Loucy (cell line): ENCODE data around the gene CLEC2D.
"Not testable (repeated sequence)": the region's sequence is repeated elsewhere in the genome, so short reads cannot be mapped to it uniquely, and the experiment has no call there.

Source experiments
- H2AFZ ChIP-seq: fragments of 200-600 bp; sonication (generic); 2 replicates; pipeline ENCODE4 v1.6.0; 2016; ENCODE audit warnings: antibody characterized with exemption, mild to moderate bottlenecking, low read length, moderate library complexity
- H3F3A ChIP-seq: fragments of 200-600 bp; 2 replicates; pipeline ENCODE4 v1.6.0; 2016; ENCODE audit warnings: antibody characterized with exemption, low read depth, mild to moderate bottlenecking
- H3K27me3 ChIP-seq: fragments of 200-600 bp; sonication (generic); 2 replicates; pipeline ENCODE4 v1.6.1; 2014; ENCODE audit warnings: low read length, mild to moderate bottlenecking; ENCODE audit not compliant: insufficient read depth, poor library complexity, severe bottlenecking
- H3K36me3 ChIP-seq: fragments of 200-600 bp; sonication (generic); 2 replicates; pipeline ENCODE4 v1.6.1; 2016; ENCODE audit warnings: low read length; ENCODE audit not compliant: insufficient read depth
- H3K4me1 ChIP-seq: fragments of 200-600 bp; sonication (generic); 2 replicates; pipeline ENCODE4 v1.5.1; 2014; ENCODE audit warnings: low read length, mild to moderate bottlenecking; ENCODE audit not compliant: insufficient read depth, poor library complexity, severe bottlenecking
- H3K4me2 ChIP-seq: fragments of 200-600 bp; sonication (generic); 2 replicates; pipeline ENCODE4 v1.6.0; 2014; ENCODE audit warnings: antibody characterized with exemption, low read length, low read depth, mild to moderate bottlenecking; ENCODE audit not compliant: poor library complexity, severe bottlenecking
- H3K4me3 ChIP-seq: fragments of 200-600 bp; sonication (generic); 2 replicates; pipeline ENCODE4 v1.5.1; 2014; ENCODE audit warnings: low read length, mild to moderate bottlenecking, mixed read lengths; ENCODE audit not compliant: poor library complexity, severe bottlenecking
- H3K79me2 ChIP-seq: fragments of 200-600 bp; sonication (generic); 2 replicates; pipeline ENCODE4 v1.6.1; 2014; ENCODE audit warnings: low read length; ENCODE audit not compliant: insufficient read depth
- H3K9ac ChIP-seq: fragments of 200-600 bp; sonication (generic); 2 replicates; pipeline ENCODE4 v1.6.0; 2014; ENCODE audit warnings: mild to moderate bottlenecking, low read depth, low read length, moderate library complexity; ENCODE audit not compliant: poor library complexity, severe bottlenecking
- H3K9me2 ChIP-seq: fragments of 200-600 bp; sonication (generic); replicated peaks from 2 replicates; pipeline ENCODE4 v1.6.1; 2016; ENCODE audit warnings: low read depth, low read length, mixed read lengths
- H3K9me3 ChIP-seq: fragments of 200-600 bp; sonication (generic); 2 replicates; pipeline ENCODE4 v1.6.1; 2014; ENCODE audit warnings: mild to moderate bottlenecking, antibody characterized with exemption, low read length, low read depth; ENCODE audit not compliant: insufficient read depth
- H4K20me1 ChIP-seq: fragments of 200-600 bp; sonication (generic); 2 replicates; pipeline ENCODE4 v1.6.0; 2014; ENCODE audit warnings: antibody characterized with exemption, low read length, mild to moderate bottlenecking; ENCODE audit not compliant: insufficient read depth, poor library complexity, severe bottlenecking
- EZH2phosphoT487 ChIP-seq: fragments of 200-600 bp; IDR thresholded peaks from 2 replicates; pipeline ENCODE4 v1.6.1; 2018; ENCODE audit warnings: antibody characterized with exemption, mild to moderate bottlenecking, moderate library complexity, borderline replicate concordance
- TF ChIP-seq, protein P1 (sequence below): fragments of 200-600 bp; sonication (generic); conservative IDR thresholded peaks from 2 replicates; pipeline ENCODE4 v1.5.1; 2014; ENCODE audit warnings: mild to moderate bottlenecking, antibody characterized with exemption, low read length

The CLEC2D gene

DNA sequence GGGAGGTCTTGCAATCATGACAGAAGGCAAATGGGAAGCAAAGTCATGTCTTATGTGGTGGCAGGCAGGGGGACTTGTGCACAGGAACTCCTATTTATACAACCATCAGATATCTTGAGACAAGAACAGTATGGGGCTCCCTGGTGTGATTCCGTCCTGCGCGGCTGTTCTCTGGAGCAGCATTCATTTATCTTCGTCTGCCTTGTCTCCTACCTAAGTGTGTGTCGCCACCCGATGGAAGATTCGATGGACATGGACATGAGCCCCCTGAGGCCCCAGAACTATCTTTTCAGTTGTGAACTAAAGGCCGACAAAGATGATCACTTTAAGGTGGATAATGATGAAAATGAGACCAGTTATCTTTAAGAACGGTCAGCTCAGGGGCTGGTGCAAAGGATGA, 25.6 kb downstream of the CLEC2D start:
- not testable (repeated sequence) for H3K79me2 ChIP-seq, H3K27me3 ChIP-seq, H3K9me3 ChIP-seq, H3K4me2 ChIP-seq, H2AFZ ChIP-seq, H3K36me3 ChIP-seq, H3K4me1 ChIP-seq, H3K9me2 ChIP-seq, H3F3A ChIP-seq, H4K20me1 ChIP-seq, H3K4me3 ChIP-seq
- H3K9ac ChIP-seq = peak overlapping the region; percentile 3
- TF ChIP-seq, protein P1, sequence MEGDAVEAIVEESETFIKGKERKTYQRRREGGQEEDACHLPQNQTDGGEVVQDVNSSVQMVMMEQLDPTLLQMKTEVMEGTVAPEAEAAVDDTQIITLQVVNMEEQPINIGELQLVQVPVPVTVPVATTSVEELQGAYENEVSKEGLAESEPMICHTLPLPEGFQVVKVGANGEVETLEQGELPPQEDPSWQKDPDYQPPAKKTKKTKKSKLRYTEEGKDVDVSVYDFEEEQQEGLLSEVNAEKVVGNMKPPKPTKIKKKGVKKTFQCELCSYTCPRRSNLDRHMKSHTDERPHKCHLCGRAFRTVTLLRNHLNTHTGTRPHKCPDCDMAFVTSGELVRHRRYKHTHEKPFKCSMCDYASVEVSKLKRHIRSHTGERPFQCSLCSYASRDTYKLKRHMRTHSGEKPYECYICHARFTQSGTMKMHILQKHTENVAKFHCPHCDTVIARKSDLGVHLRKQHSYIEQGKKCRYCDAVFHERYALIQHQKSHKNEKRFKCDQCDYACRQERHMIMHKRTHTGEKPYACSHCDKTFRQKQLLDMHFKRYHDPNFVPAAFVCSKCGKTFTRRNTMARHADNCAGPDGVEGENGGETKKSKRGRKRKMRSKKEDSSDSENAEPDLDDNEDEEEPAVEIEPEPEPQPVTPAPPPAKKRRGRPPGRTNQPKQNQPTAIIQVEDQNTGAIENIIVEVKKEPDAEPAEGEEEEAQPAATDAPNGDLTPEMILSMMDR = peak; percentile 49

DNA sequence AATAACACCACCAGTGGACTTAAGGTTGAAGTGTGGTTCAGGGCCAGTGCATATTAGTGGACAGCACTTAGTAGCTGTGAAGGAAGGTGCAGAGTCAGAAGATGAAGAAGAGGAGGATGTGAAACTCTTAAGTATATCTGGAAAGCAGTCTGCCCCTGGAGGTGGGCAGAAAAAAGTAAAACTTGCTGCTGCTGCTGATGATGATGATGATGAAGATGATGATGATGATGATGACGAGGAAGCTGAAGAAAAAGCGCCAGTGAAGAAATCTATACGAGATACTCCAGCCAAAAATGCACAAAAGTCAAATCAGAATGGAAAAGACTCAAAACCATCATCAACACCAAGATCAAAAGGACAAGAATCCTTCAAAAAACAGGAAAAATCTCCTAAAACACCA, 26.1 kb downstream of the CLEC2D start:
- not testable (repeated sequence) for H3K4me1 ChIP-seq, H3K9me2 ChIP-seq, H4K20me1 ChIP-seq, H3K36me3 ChIP-seq, H3K27me3 ChIP-seq, H3K9me3 ChIP-seq, H3K4me2 ChIP-seq, H2AFZ ChIP-seq, H3K79me2 ChIP-seq, H3K9ac ChIP-seq, H3K4me3 ChIP-seq, H3F3A ChIP-seq

DNA sequence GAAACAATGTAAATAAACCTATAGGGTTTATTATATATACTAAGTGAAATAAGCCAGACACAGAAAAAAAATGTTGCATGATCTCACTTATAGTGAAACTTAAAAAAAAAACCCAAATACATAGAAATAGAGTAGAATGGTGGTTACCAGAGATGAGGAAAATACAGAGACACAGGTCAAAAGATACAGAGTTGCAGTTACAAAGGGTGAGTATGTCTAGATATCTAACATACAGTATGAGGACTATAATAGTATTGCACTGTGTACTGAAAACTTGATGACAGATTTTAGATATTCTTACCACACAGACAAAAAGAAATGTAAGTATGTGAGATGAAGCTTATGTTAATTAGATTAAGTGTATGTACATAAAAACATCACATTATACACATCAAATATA, 28.1 kb downstream of the CLEC2D start:
- peaks cover 10% of the 10 kb centered on the region for H3K4me1 ChIP-seq
- no peaks in the 10 kb centered on the region for H4K20me1 ChIP-seq
- no peaks in the 10 kb centered on the region for H3K9me3 ChIP-seq
- H3K79me2 ChIP-seq = no peaks in the 10 kb centered on the region
- H2AFZ ChIP-seq = no peak overlapping the region
- H3F3A ChIP-seq = no peaks in the 10 kb centered on the region
- no peak overlapping the region for H3K4me3 ChIP-seq
- no peaks in the 10 kb centered on the region for H3K27me3 ChIP-seq
- TF ChIP-seq EZH2phosphoT487 = no peak
- TF ChIP-seq, protein P1 = no peak
- H3K9ac ChIP-seq = no peak overlapping the region
- no peaks in the 10 kb centered on the region for H3K9me2 ChIP-seq
- no peaks in the 10 kb centered on the region for H3K36me3 ChIP-seq
- no peak overlapping the region for H3K4me2 ChIP-seq

DNA sequence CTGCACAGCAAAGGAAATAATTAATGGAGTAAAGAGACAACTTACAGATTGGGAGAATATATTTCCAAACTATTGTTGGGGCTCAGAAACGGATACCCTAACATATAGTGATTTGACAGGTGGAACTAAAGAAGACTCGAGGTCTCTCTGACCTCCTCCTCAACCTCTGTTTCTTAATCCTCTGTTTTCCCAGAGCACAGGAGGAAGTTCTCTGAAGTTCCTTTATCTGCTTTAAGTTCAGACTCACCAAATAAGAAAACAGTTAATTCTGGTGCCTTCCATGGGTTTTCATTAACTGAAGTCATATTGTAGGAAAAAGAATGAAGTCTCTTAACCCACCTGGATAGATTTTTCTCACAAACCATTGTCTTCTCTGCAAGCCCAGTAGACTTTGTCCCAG, 29.2 kb downstream of the CLEC2D start:
- Histone ChIP-seq H2AFZ (no peak overlapping the region), H3K79me2 (no peaks in the 10 kb centered on the region), H3K9me3 (no peaks in the 10 kb centered on the region), H3K4me3 (no peak overlapping the region), H3K4me1 (peaks cover 11% of the 10 kb centered on the region), H3K36me3 (no peaks in the 10 kb centered on the region), H4K20me1 (no peaks in the 10 kb centered on the region), H3F3A (no peaks in the 10 kb centered on the region), H3K9ac (no peak overlapping the region), H3K9me2 (no peaks in the 10 kb centered on the region), H3K4me2 (no peak overlapping the region), H3K27me3 (no peaks in the 10 kb centered on the region)
- no peak for TF ChIP-seq EZH2phosphoT487
- TF ChIP-seq, protein P1 = no peak
